BJ (cell line): ENCODE data around the gene OPCML. TPM values are rescaled to one million over a fixed set of nuclear protein-coding genes. Genes with fewer than 3 reads are reported as not detected.

Source experiments
- CTCF ChIA-PET: fragments of 350-600 bp; formaldehyde crosslinking; extraction: SDS; loops from one replicate; lab custom pipeline; 2021; ENCODE audit warnings: antibody characterized with exemption, inconsistent platforms; lab: Yijun Ruan, JAX
- POLR2A ChIA-PET: fragments of 300-600 bp; sonication (Branson Sonifier 250); formaldehyde crosslinking; extraction: SDS; loops from one replicate; lab custom pipeline; 2021; ENCODE audit warnings: antibody characterized with exemption; lab: Charles Lee
- DNase-seq: peaks from one replicate; pipeline ENCODE4 v3.0.0-alpha.2; 2011; ENCODE audit warnings: low read depth
- H3K27me3 ChIP-seq: 2 replicates; pipeline ENCODE4 v1.6.0; 2011; ENCODE audit warnings: low read length; ENCODE audit not compliant: control insufficient read depth, insufficient read depth
- H3K36me3 ChIP-seq: 2 replicates; pipeline ENCODE4 v1.5.1; 2011; ENCODE audit warnings: low read length; ENCODE audit not compliant: control insufficient read depth, insufficient read depth
- H3K4me3 ChIP-seq: 2 replicates; pipeline ENCODE4 v1.5.1; 2011; ENCODE audit warnings: low read depth, mild to moderate bottlenecking, control low read depth, low read length
- CTCF ChIP-seq: IDR thresholded peaks from 2 replicates; pipeline ENCODE4 v1.5.1; 2011; ENCODE audit warnings: low read depth, mild to moderate bottlenecking, control low read depth, inconsistent platforms, low read length, moderate library complexity; ENCODE audit not compliant: insufficient read depth
- polyA plus RNA-seq: library from polyadenylated mRNA; depleted of rRNA; stranded (reverse); fragments of >200 nt; gene quantifications from 2 replicates; pipeline ENCODE4 v1.2.3, GENCODE V29; 2011

Gene OPCML
- polyA plus RNA-seq, 1 experiment = 2.0 TPM

- CTCF ChIA-PET = no interaction called here
- POLR2A ChIA-PET = no interaction called here
- no peak for TF ChIP-seq CTCF
- Histone ChIP-seq H3K4me3 (no peak overlapping the region), H3K36me3 (no peaks in the 10 kb centered on the region), H3K27me3 (no peaks in the 10 kb centered on the region)
- no peak for DNase-seq
Measured at GRCh38 chr11:133541021-133541719, 8.9 kb upstream of the OPCML start.

- Histone ChIP-seq H3K27me3 (no peaks in the 10 kb centered on the region), H3K36me3 (no peaks in the 10 kb centered on the region), H3K4me3 (no peak overlapping the region)
- ChIA-PET POLR2A (no interaction called here), CTCF (no interaction called here)
- DNase-seq = no peak
- no peak for TF ChIP-seq CTCF
Measured at GRCh38 chr11:133536198-133536597, 3.9 kb upstream of the OPCML start.

- no peak for DNase-seq
- H3K36me3 ChIP-seq = no peaks in the 10 kb centered on the region
- no peak overlapping the region for H3K4me3 ChIP-seq
- ChIA-PET CTCF (no interaction called here), POLR2A (no interaction called here)
- TF ChIP-seq CTCF = no peak
- H3K27me3 ChIP-seq = no peaks in the 10 kb centered on the region
Measured at GRCh38 chr11:133533205-133533604, 904 bp upstream of the OPCML start.

GRCh38 chr11:133531458-133531857 lies 843 bp downstream of the OPCML start:
- POLR2A ChIA-PET = no interaction called here
- H3K36me3 ChIP-seq = no peaks in the 10 kb centered on the region
- CTCF ChIA-PET = no interaction called here
- no peak for TF ChIP-seq CTCF
- no peak for DNase-seq
- H3K27me3 ChIP-seq = no peaks in the 10 kb centered on the region
- H3K4me3 ChIP-seq = no peak overlapping the region

GRCh38 chr11:133530501-133530835 lies 1.8 kb downstream of the OPCML start:
- no peak for DNase-seq
- H3K36me3 ChIP-seq = no peaks in the 10 kb centered on the region
- POLR2A ChIA-PET = no interaction called here
- no peak for TF ChIP-seq CTCF
- no peaks in the 10 kb centered on the region for H3K27me3 ChIP-seq
- CTCF ChIA-PET = no interaction called here
- no peak overlapping the region for H3K4me3 ChIP-seq
